Activated CD8-positive, alpha-beta memory T cell treated with anti-CD3 and anti-CD28 coated beads, Interleukin-2, amount 50 U/mL, for 48 hours (primary cell): ENCODE results near the gene HIPK2.

Experiments used
- DNase-seq: peaks from one replicate; pipeline ENCODE4 v3.0.0-alpha.2; 2020

Gene HIPK2

DNA sequence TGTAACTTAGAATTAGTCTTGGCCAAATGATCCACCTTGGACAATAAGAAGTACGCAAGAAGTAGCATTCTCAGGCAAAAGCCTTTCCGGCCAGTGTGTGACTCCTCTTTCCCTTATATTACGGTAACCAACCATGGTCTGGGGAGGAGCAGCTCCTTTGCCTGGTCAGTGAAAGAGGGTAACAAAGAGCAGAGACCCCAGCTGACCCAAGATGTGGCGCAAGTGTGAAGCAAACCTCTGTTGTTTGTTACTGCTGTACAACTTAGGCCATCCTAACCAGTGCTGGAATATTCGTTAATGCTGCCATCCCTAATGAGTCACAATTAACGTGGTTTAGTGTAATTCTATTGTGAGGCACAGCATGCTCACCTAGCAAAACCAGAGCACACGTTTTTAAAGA, 44.0 kb downstream of the HIPK2 start:
- no peak for DNase-seq

DNA sequence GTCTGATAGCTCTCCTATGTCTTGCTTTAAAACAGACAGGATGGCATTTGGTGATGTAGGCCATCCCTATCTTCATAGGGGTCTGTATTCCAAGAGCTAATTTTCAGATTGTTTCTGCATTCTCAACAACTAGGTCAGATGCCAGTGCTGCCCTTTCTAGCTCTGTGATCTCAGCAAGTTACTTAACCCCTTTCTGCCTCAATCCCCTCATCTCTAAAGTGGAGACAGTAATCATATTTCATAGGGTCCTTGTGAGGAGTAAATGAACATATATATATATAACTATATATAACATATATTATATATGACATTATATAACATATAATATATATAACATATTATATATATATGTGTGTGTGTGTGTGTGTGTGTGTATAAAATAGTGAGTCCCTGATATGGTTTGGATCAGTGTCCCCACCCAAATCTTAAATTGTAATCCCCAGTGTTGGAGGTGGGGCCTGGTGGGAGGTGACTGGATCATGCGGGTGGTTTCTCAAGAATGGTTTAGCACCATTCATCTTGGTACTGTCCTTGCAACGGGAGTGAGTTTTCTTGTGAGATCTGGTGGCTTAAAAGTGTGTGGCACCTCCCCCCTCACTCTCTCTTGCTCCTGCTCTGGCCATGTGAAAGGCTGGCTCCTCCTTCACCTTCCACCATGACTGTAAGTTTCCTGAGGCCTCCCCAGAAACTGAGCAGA, 45.2 kb downstream of the HIPK2 start:
- no peak for DNase-seq

DNA sequence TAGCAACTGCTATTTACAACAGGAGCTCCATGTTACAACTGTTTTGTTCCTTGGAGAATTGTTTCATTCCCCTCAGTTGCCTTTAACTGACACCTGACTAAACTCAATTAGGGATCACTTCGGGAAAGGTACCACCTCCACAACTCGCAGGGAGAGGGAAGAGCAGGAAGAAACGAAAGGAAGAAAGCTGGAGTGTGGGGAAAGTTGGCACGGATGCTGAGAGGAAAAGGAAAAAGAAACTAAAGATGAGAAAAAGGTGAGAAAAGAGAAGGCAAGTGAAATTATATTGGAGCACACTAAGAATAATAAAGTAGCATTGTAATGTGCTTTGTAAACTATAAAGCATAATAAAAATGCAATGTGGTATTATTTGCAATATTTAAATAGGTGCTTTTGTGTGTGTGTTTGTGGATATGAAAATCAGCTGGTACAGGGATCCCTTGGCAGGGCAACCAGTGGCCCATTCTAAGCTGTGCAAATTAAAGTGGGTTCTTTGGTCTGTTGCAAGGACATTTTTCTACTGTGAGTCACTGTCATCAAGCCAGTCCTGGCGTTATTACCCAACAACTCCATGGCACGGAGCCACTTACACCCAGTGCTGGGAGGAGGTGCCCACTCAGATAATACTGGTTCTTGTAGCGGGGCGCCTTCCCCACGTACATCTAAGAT, 45.9 kb downstream of the HIPK2 start:
- DNase-seq: no peak

GRCh38 chr7:139730746-139731612, 46.8 kb downstream of the HIPK2 start:
- DNase-seq: no peak

DNA sequence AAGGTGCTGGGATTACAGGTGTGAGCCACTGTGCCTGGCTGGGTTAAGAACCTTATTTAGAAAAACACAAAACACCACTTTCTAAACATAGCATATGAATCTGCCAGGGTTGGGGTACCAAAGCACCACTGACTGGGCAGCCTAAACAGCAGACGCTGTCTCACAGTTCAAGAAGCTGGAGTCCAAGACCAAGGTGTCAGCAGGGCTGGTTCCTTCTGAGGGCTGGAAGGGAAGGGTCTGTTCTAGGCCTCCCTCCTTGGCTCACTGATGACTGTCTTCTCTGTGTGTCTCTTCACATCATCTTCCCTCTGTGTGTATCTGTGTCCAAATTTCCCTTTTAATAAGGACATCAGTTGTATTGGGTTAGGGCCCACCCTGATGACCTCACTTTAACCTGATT, 49.6 kb downstream of the HIPK2 start:
- DNase-seq: no peak

- DNase-seq: no peak
These were observed 50.6 kb downstream of the HIPK2 start for GRCh38 chr7:139727151-139727705.

- DNase-seq: no peak
These were observed 51.3 kb downstream of the HIPK2 start for GRCh38 chr7:139726485-139726869.

GRCh38 chr7:139725858-139726484, 51.8 kb downstream of the HIPK2 start:
- DNase-seq: no peak

DNA sequence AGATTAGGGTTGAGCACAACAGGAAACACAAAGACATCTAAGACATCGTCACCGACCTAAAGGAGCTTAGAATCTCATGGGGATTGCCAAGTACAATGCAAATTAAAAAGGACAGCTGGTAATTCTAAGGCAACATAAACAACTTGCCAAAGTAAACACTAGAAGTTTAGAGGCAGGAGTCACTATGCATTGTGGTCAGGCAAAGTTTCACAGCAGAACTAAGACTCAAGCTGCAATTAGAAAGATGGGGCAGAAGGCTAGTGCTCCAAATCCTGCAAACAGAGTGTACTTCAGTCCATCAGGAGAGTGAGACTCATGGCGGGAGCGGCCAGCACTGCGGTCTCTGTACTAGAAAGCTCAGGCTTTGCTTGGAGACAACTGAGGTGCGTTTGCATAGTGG, 52.7 kb downstream of the HIPK2 start:
- DNase-seq: no peak

DNA sequence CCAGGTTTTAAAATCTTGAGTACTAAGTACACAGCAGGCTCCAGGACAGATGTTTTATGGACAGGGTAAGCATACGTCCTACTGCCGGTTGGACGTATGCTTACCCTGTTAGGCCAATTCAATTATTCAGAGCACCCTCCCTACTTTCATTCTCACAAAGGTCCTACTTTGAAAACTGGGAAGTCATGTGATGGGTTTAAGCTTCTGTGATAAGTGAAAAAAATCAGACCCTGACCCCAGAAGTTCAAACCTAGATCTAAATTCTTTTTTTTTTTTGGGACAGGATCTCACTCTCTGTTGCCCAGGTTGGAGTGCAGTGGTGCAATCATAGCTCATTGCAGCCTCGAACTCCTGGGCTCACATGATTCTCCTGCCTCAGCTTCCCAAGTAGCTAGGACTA, 55.2 kb downstream of the HIPK2 start:
- no peak for DNase-seq

DNA sequence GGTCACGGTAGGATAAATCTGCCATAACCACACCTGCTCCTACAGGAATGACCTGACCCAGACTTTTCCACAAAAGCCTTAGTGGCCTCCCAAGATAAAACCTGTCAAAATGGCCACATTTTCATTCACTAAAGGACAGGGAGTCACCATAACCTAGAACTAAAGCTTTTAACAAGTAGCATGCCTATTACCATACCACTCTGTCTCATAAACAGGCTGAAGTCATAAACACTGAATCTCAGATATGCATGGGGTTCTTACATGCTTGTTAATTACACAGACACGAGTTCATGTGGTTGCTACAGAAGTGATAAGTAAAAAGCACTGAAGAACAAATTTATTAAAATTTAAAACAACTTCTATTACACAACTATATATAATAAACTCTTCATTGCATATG, 56.0 kb downstream of the HIPK2 start:
- DNase-seq: no peak

GRCh38 chr7:139721417-139721816, 56.4 kb downstream of the HIPK2 start:
- DNase-seq: no peak

- no peak for DNase-seq
These were observed 57.0 kb downstream of the HIPK2 start for GRCh38 chr7:139720705-139721231.

DNA sequence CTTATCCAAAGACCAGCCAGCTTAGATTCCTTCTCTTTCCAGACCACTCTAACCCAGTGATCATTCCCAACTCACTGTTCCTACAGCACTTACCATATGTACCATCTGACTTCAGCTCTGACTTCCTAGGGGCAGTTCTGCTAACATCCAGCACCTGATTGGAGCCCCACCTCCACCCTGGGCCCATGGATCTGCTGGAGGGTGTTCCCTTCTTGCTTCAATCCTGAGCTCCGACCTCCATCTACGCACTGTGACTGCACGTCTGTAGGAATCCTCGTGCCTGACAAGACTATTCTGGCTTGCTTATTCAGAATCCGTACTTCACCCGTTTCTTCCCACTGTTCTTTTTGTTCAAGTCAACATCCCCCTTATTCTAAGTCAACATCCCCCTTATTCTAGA, 57.6 kb downstream of the HIPK2 start:
- no peak for DNase-seq

- no peak for DNase-seq
These were observed 58.9 kb downstream of the HIPK2 start for GRCh38 chr7:139718859-139719258.

GRCh38 chr7:139718141-139718540, 59.7 kb downstream of the HIPK2 start:
- DNase-seq: no peak

- no peak for DNase-seq
These were observed 61.4 kb downstream of the HIPK2 start for GRCh38 chr7:139716156-139716942.

GRCh38 chr7:139715194-139715815, 62.5 kb downstream of the HIPK2 start:
- DNase-seq: no peak

DNA sequence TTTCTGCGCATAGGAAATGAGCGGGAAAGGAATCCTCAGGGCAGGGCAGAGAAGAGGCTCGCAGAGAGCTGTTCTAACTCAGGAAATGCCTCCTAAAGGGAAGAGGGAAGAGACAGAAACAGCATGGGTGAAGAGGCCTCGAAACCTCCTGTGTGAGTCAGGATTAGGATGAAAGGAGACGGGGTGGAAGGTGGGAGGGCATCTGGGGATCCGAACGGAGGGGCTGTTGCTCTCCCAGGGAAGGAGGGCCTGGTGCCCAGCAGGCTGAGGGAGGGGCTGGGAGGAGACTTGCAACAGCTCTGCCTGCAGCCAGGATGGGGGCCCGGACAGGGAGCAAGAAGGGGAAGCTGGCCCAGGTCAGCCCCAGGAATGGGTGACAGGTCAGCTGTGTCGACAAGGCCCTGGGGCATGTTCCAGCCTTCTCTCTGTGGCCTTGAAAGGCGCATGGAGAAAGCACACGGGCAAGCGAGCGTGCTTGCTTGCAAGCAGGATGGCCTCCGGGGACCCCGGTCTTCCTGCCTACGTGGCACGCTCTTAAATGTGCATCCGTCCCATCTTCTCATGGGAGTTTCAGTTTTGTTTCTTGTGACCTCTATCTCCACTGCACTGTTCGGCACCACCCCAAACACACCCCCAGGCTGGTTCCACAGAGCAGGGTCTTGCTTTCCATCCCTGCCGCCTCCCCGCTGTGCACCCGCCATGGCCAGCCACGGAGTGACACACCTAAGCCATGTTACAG, 63.5 kb downstream of the HIPK2 start:
- DNase-seq: no peak

DNA sequence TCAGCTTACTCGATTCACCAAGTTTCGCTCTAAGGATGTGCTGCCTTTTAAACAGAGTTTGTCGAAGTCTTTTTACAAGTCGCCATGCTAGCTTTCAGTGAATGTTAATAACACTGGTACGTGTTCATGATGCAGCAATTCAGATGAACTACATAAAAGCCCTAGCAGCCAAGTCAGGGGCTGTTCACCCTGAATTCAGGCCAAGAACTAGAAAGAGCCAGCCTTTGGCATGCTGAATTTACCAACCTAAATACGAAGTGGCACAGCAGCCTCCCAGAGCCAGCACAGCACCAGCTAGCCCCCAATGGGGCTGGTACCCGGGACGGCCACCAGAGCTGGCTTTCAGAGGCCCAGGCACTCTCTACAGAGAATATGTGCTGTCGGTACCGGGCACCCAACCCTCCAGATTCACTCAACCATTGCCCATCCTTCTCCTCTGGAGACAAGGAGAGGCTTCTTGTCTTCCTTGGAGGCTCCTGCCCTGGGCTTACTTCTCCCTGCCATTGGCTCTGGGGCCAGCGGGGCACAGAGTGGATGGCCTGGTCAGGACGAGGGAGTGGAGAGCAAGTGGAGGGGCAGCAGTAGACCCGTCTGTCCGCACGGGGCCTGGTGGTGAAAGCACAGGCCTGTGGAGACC, 64.2 kb downstream of the HIPK2 start:
- no peak for DNase-seq
